Sigmoid colon (tissue), 4 donors: ENCODE results near the gene ZBTB38.

Experiments
- EP300 ChIP-seq, 4 donors: sonication (generic); formaldehyde crosslinking; IDR thresholded peaks; one replicate each; pipeline ENCODE4 v1.6.1; 2017; ENCODE audit warnings: antibody characterized with exemption in 4 of 4
- POLR2A ChIP-seq, 2 donors: fragments of 450-650 bp; IDR thresholded peaks; one replicate each; pipeline ENCODE4 v1.6.1; 2016; ENCODE audit warnings: antibody characterized with exemption in 2 of 2, mild to moderate bottlenecking in 2 of 2, moderate library complexity in 2 of 2
- POLR2AphosphoS5 ChIP-seq, 4 donors: sonication (generic); formaldehyde crosslinking; IDR thresholded peaks; one replicate each; pipeline ENCODE4 v1.6.1; 2017; ENCODE audit warnings: antibody characterized with exemption in 4 of 4
- TF ChIP-seq, protein P1 (sequence below), 4 experiments: fragments of 450-650 bp in 3 of 4; fragments of 200-600 bp in 1 of 4; IDR thresholded peaks; one replicate each; pipeline ENCODE4 v1.5.1; 2016 to 2019; ENCODE audit warnings: antibody characterized with exemption in 4 of 4, mild to moderate bottlenecking in 3 of 4, moderate library complexity in 2 of 4

DNA sequence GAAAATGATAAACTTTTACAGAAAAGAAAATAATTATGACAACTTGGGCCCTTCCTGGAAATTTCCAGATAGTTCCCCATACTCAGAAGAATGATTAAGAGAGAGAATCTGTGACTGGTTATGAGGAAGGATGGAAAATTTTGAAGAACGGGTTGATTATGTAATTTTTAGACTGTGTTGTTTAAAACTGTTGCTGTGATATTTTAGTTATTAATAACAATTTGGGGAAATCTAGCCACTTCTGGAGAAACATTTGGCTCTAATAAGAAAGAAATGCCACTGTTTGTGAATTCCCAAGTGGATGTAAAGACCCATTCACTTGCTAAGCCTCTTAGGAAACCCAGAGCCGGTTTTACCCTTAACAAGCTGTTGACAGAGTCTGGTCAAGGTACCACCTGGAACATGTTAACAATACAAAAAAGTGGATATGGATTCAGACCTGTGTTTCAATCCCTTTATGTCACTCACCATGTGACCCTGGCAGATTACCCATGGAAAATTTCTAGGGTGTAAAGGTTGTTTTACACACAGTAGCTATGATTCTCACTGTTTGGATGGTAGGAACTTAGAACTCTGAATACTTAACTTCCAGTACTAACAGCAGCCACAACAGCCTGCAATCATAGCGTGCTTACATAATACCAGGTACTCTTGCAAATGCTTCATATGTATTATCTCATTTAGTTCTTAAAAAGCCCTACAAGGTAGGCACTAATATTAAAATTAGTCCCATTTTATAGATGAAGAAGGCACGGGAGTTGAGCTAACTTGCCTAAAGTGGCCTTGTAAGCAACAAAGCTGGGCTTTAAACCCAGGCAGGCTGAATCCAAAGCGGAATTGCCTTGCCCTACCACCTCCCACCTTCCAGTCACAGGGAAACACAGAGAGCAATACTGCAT is 32.0 kb downstream of the ZBTB38 start:
- TF ChIP-seq, protein P1, sequence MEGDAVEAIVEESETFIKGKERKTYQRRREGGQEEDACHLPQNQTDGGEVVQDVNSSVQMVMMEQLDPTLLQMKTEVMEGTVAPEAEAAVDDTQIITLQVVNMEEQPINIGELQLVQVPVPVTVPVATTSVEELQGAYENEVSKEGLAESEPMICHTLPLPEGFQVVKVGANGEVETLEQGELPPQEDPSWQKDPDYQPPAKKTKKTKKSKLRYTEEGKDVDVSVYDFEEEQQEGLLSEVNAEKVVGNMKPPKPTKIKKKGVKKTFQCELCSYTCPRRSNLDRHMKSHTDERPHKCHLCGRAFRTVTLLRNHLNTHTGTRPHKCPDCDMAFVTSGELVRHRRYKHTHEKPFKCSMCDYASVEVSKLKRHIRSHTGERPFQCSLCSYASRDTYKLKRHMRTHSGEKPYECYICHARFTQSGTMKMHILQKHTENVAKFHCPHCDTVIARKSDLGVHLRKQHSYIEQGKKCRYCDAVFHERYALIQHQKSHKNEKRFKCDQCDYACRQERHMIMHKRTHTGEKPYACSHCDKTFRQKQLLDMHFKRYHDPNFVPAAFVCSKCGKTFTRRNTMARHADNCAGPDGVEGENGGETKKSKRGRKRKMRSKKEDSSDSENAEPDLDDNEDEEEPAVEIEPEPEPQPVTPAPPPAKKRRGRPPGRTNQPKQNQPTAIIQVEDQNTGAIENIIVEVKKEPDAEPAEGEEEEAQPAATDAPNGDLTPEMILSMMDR (IDR thresholded peaks at IDR 0.05) = no peak
- TF ChIP-seq POLR2AphosphoS5 (IDR thresholded peaks at IDR 0.05) (no peak), POLR2A (IDR thresholded peaks at IDR 0.05) (no peak), EP300 (IDR thresholded peaks at IDR 0.05) (no peak)
